ENCODE measurements around the gene TMED1. TPM values are rescaled to one million over a fixed set of nuclear protein-coding genes. Genes with fewer than 3 reads are reported as not detected.

TMED1 gene
- total and polyA plus RNA-seq, 2 donors (not counting 1 experiment from before 2014, with no cell fraction given), result 40.1 to 42.3 TPM

DNA sequence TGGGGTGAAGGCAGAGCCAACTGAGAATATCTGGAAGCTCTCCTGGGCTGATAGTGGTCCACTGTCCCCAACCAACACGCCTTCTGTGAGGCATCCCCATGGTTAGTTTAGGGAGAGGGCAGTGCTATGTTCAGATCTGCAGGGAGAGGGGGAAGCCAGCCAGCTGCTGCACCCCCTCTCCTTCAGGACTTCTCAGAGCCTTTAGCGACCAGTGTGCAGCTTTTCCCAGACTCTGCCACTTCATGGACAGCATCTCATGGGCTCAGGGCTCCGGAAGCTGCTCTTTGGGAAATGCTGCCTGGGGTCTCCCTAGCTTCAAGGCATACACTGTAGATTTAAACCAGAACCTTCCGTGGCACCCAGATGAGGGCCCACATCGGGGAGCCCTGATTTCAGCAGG is 33.5 kb downstream of the TMED1 start:
- Histone ChIP-seq H4K20me1 (ENCODE audit: control insufficient read depth, extremely low read depth, insufficient read depth, low read length) (no peaks in the 10 kb centered on the region), H3K4me2 (ENCODE audit: extremely low read depth, insufficient read depth, low read length) (no peak overlapping the region), H3K4me3 (replicated peaks in 1 of 4; ENCODE audit: control extremely low read depth in 1 of 4, insufficient read depth in 1 of 4, low read depth in 3 of 4, low read length in 4 of 4) (no peak overlapping the region), H3K79me2 (ENCODE audit: control insufficient read depth, insufficient read depth, low read length) (no peaks in the 10 kb centered on the region), H2AFZ (ENCODE audit: low read length) (no peak overlapping the region), H3K9me3 (ENCODE audit: control insufficient read depth, insufficient read depth, low read depth, low read length) (no peaks in the 10 kb centered on the region), H3K36me3 (ENCODE audit: control insufficient read depth, insufficient read depth, low read length) (peaks cover 42% of the 10 kb centered on the region), H3K9ac (ENCODE audit: insufficient read depth, low read length) (no peak overlapping the region), H3K27me3 (ENCODE audit: control insufficient read depth, insufficient read depth, low read length) (no peaks in the 10 kb centered on the region), H3K27ac (ENCODE audit: insufficient read depth, low read length) (no peak overlapping the region), H3K4me1 (ENCODE audit: control insufficient read depth, extremely low read depth, insufficient read depth, low read length) (no peaks in the 10 kb centered on the region)
- TF ChIP-seq, protein P1, sequence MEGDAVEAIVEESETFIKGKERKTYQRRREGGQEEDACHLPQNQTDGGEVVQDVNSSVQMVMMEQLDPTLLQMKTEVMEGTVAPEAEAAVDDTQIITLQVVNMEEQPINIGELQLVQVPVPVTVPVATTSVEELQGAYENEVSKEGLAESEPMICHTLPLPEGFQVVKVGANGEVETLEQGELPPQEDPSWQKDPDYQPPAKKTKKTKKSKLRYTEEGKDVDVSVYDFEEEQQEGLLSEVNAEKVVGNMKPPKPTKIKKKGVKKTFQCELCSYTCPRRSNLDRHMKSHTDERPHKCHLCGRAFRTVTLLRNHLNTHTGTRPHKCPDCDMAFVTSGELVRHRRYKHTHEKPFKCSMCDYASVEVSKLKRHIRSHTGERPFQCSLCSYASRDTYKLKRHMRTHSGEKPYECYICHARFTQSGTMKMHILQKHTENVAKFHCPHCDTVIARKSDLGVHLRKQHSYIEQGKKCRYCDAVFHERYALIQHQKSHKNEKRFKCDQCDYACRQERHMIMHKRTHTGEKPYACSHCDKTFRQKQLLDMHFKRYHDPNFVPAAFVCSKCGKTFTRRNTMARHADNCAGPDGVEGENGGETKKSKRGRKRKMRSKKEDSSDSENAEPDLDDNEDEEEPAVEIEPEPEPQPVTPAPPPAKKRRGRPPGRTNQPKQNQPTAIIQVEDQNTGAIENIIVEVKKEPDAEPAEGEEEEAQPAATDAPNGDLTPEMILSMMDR (conservative IDR thresholded peaks at IDR 0.05 in 1 of 2, IDR thresholded peaks at IDR 0.05 in 1 of 2; ENCODE audit: low read depth in 1 of 2, low read length in 2 of 2), result no peak
- TF ChIP-seq EZH2 (IDR thresholded peaks at IDR 0.05; ENCODE audit: low read length, missing control alignments), result no peak
- no peak for DNase-seq (ENCODE audit: low read depth in 2 of 2)

DNA sequence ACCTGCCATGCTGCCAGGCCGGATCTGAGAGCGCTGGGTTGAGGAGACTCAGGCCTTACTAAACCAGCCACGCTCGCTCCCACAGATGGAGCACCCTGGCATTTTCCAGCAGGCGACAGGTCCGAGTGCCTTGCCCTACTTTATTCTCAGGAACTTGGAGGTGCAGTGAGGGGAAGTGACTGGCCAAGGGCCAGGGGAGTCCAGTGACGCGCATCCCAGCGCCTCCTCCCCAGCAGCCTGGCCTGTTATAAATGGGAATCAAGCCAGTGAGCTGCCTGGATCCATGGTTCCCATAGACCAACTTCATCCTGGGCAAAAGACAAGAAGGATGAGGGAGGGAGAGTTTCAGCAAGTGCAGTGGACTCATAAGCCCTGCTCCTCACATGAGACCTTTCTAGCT is 35.5 kb downstream of the TMED1 start:
- Histone ChIP-seq H3K9me3 (ENCODE audit: control insufficient read depth, insufficient read depth, low read depth, low read length) (no peaks in the 10 kb centered on the region), H3K4me1 (ENCODE audit: control insufficient read depth, extremely low read depth, insufficient read depth, low read length) (no peaks in the 10 kb centered on the region), H2AFZ (ENCODE audit: low read length) (no peak overlapping the region), H3K36me3 (ENCODE audit: control insufficient read depth, insufficient read depth, low read length) (peaks cover 44% of the 10 kb centered on the region), H3K27ac (ENCODE audit: insufficient read depth, low read length) (no peak overlapping the region), H3K4me2 (ENCODE audit: extremely low read depth, insufficient read depth, low read length) (no peak overlapping the region), H3K27me3 (ENCODE audit: control insufficient read depth, insufficient read depth, low read length) (no peaks in the 10 kb centered on the region), H3K4me3 (replicated peaks in 1 of 4; ENCODE audit: control extremely low read depth in 1 of 4, insufficient read depth in 1 of 4, low read depth in 3 of 4, low read length in 4 of 4) (no peak overlapping the region), H3K79me2 (ENCODE audit: control insufficient read depth, insufficient read depth, low read length) (no peaks in the 10 kb centered on the region), H3K9ac (ENCODE audit: insufficient read depth, low read length) (no peak overlapping the region), H4K20me1 (ENCODE audit: control insufficient read depth, extremely low read depth, insufficient read depth, low read length) (no peaks in the 10 kb centered on the region)
- TF ChIP-seq EZH2 (IDR thresholded peaks at IDR 0.05; ENCODE audit: low read length, missing control alignments), result no peak
- TF ChIP-seq, protein P1 (conservative IDR thresholded peaks at IDR 0.05 in 1 of 2, IDR thresholded peaks at IDR 0.05 in 1 of 2; ENCODE audit: low read depth in 1 of 2, low read length in 2 of 2), result no peak
- no peak for DNase-seq (ENCODE audit: low read depth in 2 of 2)

DNA sequence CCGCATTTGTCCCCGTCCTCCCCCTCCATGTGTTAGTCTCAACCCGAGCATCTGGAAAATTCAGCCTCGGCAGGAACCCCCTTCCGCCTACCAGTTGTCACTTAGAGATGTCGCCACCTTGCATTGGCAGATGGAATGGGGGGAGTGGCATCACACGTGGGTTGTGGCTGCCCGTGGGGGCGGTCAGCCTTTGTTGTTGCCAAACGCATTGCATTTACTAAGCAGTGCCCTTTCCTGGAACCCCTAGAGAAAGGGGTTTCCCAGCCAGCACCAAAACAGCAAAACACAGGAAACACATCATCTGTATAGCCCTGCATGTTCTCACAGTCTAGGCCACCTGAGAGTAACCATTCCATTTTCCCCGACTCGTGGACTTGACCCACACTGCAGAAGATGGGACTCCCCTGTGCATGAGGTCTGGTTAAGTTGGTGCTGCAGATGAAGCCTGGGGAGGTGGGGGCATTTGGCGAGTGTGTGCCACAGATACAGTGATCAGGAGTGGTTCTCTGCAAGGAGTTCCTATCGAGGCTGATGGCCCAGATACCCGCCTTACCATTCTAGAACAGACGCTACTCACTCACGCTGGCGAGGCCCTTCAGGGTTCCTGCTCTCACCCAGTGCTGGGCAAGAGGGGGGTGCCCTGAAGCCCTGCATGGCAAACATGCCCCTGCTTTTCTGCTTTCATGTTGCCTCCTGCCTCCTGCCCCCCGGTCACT is 38.3 kb downstream of the TMED1 start:
- TF ChIP-seq EZH2 (IDR thresholded peaks at IDR 0.05; ENCODE audit: low read length, missing control alignments), result no peak
- TF ChIP-seq, protein P1 (conservative IDR thresholded peaks at IDR 0.05 in 1 of 2, IDR thresholded peaks at IDR 0.05 in 1 of 2; ENCODE audit: low read depth in 1 of 2, low read length in 2 of 2), result no peak
- Histone ChIP-seq H3K4me3 (replicated peaks in 1 of 4; ENCODE audit: control extremely low read depth in 1 of 4, insufficient read depth in 1 of 4, low read depth in 3 of 4, low read length in 4 of 4) (no peak overlapping the region), H3K9ac (ENCODE audit: insufficient read depth, low read length) (no peak overlapping the region), H3K4me2 (ENCODE audit: extremely low read depth, insufficient read depth, low read length) (no peak overlapping the region), H2AFZ (ENCODE audit: low read length) (no peak overlapping the region), H3K27me3 (ENCODE audit: control insufficient read depth, insufficient read depth, low read length) (no peaks in the 10 kb centered on the region), H3K27ac (ENCODE audit: insufficient read depth, low read length) (no peak overlapping the region), H3K36me3 (ENCODE audit: control insufficient read depth, insufficient read depth, low read length) (peaks cover 37% of the 10 kb centered on the region), H3K9me3 (ENCODE audit: control insufficient read depth, insufficient read depth, low read depth, low read length) (no peaks in the 10 kb centered on the region), H3K4me1 (ENCODE audit: control insufficient read depth, extremely low read depth, insufficient read depth, low read length) (no peaks in the 10 kb centered on the region), H4K20me1 (ENCODE audit: control insufficient read depth, extremely low read depth, insufficient read depth, low read length) (no peaks in the 10 kb centered on the region), H3K79me2 (ENCODE audit: control insufficient read depth, insufficient read depth, low read length) (no peaks in the 10 kb centered on the region)
- no peak for DNase-seq (ENCODE audit: low read depth in 2 of 2)
